GM23338 (cell line): Measurements from ENCODE around the gene CHMP1B.
A peak's percentile ranks its signal among the peaks of the same experiment; 100 is the strongest.

Source experiments
- CREB1 ChIP-seq: fragments of 250-450 bp; sonication (Bioruptor Pico); IDR thresholded peaks from 2 replicates; pipeline ENCODE4 v1.5.0; 2020; ENCODE audit warnings: low read depth, mild to moderate bottlenecking, moderate library complexity
- EZH2 ChIP-seq: fragments of 200-600 bp; sonication (generic); IDR thresholded peaks from one replicate; pipeline ENCODE4 v1.8.0; 2017; ENCODE audit warnings: antibody characterized with exemption, mild to moderate bottlenecking, low read depth; ENCODE audit not compliant: unreplicated experiment
- EZH2phosphoT487 ChIP-seq: fragments of 200-600 bp; sonication (generic); IDR thresholded peaks from one replicate; pipeline ENCODE4 v1.8.1; 2018; ENCODE audit warnings: antibody characterized with exemption; ENCODE audit not compliant: unreplicated experiment
- JUNB ChIP-seq: IDR thresholded peaks from one replicate; pipeline ENCODE4 v1.6.1; 2016; ENCODE audit warnings: antibody characterized with exemption; ENCODE audit not compliant: unreplicated experiment
- NANOG ChIP-seq: IDR thresholded peaks from 2 replicates; pipeline ENCODE4 v1.6.1; 2016; ENCODE audit warnings: antibody characterized with exemption, borderline replicate concordance
- POLR2AphosphoS5 ChIP-seq: IDR thresholded peaks from 2 replicates; pipeline ENCODE4 v1.6.1; 2016; ENCODE audit warnings: antibody characterized with exemption, low read depth
- STAT1 ChIP-seq: IDR thresholded peaks from one replicate; pipeline ENCODE4 v1.6.1; 2016; ENCODE audit warnings: antibody characterized with exemption; ENCODE audit not compliant: unreplicated experiment
- ZNF114 ChIP-seq: fragments of 250-450 bp; sonication (Bioruptor Pico); IDR thresholded peaks from 2 replicates; pipeline ENCODE4 v1.5.0; 2020; ENCODE audit warnings: mild to moderate bottlenecking, moderate library complexity
- ZNF331 ChIP-seq: fragments of 250-450 bp; sonication (Bioruptor Pico); IDR thresholded peaks from 2 replicates; pipeline ENCODE4 v1.5.0; 2020; ENCODE audit warnings: low read depth, mild to moderate bottlenecking, moderate library complexity
- TF ChIP-seq, protein P1 (sequence below), 2 experiments: fragments of 200-600 bp in 1 of 2; sonication (generic) in 1 of 2; conservative IDR thresholded peaks; 2 replicates each; pipeline versions ENCODE4 v1.5.1 to v1.6.1; 2016 to 2017; ENCODE audit warnings: antibody characterized with exemption in 2 of 2, low read depth in 2 of 2, mild to moderate bottlenecking in 2 of 2, moderate library complexity in 1 of 2
- TF ChIP-seq, protein P2 (sequence below): IDR thresholded peaks from one replicate; pipeline ENCODE4 v1.6.1; 2018; ENCODE audit warnings: antibody characterized with exemption; ENCODE audit not compliant: unreplicated experiment
- TF ChIP-seq, protein P3 (sequence below): IDR thresholded peaks from 2 replicates; pipeline ENCODE4 v1.6.1; 2016; ENCODE audit warnings: antibody characterized with exemption
- TF ChIP-seq, protein P4 (sequence below): fragments of 250-450 bp; sonication (Bioruptor Pico); IDR thresholded peaks from 2 replicates; pipeline ENCODE4 v1.5.0; 2020; ENCODE audit warnings: mild to moderate bottlenecking, moderate library complexity

DNA sequence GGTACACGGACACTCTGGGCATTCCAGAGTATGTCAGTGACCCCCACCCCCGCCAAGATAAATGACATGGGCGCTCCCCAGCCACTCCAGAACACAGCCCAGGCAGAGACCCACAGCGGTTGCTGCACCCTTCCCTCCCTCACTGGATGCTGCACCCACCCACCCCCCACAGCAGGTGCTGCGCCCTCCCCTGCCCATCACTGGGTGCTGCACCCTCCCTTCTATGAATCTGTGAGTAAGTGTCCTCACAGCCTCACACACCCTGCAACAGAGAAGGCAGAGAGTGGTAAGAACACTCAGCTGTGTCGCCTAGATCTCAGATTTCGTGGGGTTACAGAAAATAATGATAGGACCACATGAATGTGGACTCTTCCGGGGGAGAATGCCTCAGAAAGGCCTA, 23.5 kb downstream of the CHMP1B start:
- TF ChIP-seq ZNF331 (CRISPR knock-in tag) (no peak), POLR2AphosphoS5 (no peak), EZH2phosphoT487 (no peak), EZH2 (no peak), CREB1 (no peak), ZNF114 (CRISPR knock-in tag) (no peak), JUNB (no peak), NANOG (no peak), STAT1 (no peak)
- TF ChIP-seq, protein P1, sequence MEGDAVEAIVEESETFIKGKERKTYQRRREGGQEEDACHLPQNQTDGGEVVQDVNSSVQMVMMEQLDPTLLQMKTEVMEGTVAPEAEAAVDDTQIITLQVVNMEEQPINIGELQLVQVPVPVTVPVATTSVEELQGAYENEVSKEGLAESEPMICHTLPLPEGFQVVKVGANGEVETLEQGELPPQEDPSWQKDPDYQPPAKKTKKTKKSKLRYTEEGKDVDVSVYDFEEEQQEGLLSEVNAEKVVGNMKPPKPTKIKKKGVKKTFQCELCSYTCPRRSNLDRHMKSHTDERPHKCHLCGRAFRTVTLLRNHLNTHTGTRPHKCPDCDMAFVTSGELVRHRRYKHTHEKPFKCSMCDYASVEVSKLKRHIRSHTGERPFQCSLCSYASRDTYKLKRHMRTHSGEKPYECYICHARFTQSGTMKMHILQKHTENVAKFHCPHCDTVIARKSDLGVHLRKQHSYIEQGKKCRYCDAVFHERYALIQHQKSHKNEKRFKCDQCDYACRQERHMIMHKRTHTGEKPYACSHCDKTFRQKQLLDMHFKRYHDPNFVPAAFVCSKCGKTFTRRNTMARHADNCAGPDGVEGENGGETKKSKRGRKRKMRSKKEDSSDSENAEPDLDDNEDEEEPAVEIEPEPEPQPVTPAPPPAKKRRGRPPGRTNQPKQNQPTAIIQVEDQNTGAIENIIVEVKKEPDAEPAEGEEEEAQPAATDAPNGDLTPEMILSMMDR (conservative IDR thresholded peaks at IDR 0.05; ENCODE audit: low read depth in 2 of 2): 0 out of 4 replicates have a peak, but pooled peaks of 1 of the 2 experiments have one; percentile 4
- TF ChIP-seq, protein P2, sequence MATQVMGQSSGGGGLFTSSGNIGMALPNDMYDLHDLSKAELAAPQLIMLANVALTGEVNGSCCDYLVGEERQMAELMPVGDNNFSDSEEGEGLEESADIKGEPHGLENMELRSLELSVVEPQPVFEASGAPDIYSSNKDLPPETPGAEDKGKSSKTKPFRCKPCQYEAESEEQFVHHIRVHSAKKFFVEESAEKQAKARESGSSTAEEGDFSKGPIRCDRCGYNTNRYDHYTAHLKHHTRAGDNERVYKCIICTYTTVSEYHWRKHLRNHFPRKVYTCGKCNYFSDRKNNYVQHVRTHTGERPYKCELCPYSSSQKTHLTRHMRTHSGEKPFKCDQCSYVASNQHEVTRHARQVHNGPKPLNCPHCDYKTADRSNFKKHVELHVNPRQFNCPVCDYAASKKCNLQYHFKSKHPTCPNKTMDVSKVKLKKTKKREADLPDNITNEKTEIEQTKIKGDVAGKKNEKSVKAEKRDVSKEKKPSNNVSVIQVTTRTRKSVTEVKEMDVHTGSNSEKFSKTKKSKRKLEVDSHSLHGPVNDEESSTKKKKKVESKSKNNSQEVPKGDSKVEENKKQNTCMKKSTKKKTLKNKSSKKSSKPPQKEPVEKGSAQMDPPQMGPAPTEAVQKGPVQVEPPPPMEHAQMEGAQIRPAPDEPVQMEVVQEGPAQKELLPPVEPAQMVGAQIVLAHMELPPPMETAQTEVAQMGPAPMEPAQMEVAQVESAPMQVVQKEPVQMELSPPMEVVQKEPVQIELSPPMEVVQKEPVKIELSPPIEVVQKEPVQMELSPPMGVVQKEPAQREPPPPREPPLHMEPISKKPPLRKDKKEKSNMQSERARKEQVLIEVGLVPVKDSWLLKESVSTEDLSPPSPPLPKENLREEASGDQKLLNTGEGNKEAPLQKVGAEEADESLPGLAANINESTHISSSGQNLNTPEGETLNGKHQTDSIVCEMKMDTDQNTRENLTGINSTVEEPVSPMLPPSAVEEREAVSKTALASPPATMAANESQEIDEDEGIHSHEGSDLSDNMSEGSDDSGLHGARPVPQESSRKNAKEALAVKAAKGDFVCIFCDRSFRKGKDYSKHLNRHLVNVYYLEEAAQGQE: no peak
- TF ChIP-seq, protein P3, sequence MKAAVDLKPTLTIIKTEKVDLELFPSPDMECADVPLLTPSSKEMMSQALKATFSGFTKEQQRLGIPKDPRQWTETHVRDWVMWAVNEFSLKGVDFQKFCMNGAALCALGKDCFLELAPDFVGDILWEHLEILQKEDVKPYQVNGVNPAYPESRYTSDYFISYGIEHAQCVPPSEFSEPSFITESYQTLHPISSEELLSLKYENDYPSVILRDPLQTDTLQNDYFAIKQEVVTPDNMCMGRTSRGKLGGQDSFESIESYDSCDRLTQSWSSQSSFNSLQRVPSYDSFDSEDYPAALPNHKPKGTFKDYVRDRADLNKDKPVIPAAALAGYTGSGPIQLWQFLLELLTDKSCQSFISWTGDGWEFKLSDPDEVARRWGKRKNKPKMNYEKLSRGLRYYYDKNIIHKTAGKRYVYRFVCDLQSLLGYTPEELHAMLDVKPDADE: no peak
- TF ChIP-seq, protein P4, sequence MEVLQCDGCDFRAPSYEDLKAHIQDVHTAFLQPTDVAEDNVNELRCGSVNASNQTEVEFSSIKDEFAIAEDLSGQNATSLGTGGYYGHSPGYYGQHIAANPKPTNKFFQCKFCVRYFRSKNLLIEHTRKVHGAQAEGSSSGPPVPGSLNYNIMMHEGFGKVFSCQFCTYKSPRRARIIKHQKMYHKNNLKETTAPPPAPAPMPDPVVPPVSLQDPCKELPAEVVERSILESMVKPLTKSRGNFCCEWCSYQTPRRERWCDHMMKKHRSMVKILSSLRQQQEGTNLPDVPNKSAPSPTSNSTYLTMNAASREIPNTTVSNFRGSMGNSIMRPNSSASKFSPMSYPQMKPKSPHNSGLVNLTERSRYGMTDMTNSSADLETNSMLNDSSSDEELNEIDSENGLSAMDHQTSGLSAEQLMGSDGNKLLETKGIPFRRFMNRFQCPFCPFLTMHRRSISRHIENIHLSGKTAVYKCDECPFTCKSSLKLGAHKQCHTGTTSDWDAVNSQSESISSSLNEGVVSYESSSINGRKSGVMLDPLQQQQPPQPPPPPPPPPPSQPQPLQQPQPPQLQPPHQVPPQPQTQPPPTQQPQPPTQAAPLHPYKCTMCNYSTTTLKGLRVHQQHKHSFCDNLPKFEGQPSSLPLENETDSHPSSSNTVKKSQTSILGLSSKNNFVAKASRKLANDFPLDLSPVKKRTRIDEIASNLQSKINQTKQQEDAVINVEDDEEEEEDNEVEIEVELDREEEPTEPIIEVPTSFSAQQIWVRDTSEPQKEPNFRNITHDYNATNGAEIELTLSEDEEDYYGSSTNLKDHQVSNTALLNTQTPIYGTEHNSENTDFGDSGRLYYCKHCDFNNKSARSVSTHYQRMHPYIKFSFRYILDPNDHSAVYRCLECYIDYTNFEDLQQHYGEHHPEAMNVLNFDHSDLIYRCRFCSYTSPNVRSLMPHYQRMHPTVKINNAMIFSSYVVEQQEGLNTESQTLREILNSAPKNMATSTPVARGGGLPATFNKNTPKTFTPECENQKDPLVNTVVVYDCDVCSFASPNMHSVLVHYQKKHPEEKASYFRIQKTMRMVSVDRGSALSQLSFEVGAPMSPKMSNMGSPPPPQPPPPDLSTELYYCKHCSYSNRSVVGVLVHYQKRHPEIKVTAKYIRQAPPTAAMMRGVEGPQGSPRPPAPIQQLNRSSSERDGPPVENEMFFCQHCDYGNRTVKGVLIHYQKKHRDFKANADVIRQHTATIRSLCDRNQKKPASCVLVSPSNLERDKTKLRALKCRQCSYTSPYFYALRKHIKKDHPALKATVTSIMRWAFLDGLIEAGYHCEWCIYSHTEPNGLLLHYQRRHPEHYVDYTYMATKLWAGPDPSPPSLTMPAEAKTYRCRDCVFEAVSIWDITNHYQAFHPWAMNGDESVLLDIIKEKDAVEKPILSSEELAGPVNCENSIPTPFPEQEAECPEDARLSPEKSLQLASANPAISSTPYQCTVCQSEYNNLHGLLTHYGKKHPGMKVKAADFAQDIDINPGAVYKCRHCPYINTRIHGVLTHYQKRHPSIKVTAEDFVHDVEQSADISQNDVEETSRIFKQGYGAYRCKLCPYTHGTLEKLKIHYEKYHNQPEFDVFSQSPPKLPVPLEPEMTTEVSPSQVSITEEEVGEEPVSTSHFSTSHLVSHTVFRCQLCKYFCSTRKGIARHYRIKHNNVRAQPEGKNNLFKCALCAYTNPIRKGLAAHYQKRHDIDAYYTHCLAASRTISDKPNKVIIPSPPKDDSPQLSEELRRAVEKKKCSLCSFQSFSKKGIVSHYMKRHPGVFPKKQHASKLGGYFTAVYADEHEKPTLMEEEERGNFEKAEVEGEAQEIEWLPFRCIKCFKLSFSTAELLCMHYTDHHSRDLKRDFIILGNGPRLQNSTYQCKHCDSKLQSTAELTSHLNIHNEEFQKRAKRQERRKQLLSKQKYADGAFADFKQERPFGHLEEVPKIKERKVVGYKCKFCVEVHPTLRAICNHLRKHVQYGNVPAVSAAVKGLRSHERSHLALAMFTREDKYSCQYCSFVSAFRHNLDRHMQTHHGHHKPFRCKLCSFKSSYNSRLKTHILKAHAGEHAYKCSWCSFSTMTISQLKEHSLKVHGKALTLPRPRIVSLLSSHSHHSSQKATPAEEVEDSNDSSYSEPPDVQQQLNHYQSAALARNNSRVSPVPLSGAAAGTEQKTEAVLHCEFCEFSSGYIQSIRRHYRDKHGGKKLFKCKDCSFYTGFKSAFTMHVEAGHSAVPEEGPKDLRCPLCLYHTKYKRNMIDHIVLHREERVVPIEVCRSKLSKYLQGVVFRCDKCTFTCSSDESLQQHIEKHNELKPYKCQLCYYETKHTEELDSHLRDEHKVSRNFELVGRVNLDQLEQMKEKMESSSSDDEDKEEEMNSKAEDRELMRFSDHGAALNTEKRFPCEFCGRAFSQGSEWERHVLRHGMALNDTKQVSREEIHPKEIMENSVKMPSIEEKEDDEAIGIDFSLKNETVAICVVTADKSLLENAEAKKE (CRISPR knock-in tag): no peak
